ENCODE results near the gene CSRP2. TPM values are rescaled to one million over a fixed set of nuclear protein-coding genes. Genes with fewer than 3 reads are reported as not detected.

Gene CSRP2
- total RNA-seq, 6 donors from 2014 or later: 9.9 to 26.3 (median 22.2) TPM

- Histone ChIP-seq H3K36me3 (no peaks in the 10 kb centered on the region), H3K27me3 (no peaks in the 10 kb centered on the region), H3K4me3 (no peak overlapping the region), H3K27ac (no peak overlapping the region), H3K4me1 (peaks cover 2 to 14% (median 7%) of the 10 kb centered on the region in 4 donors), H3K9me3 (no peaks in the 10 kb centered on the region)
- ATAC-seq (ENCODE audit: low FRiP score in 2 of 2) (no peak), DNase-seq (no peak)
- TF ChIP-seq EP300 (IDR thresholded peaks at IDR 0.05): no peak
- no peak for TF ChIP-seq CTCF (IDR thresholded peaks at IDR 0.05)
- TF ChIP-seq POLR2AphosphoS5 (IDR thresholded peaks at IDR 0.05): no peak
- no peak for TF ChIP-seq POLR2A (IDR thresholded peaks at IDR 0.05)
- 73 to 78% methylated on average over 3 of the region's 3 CpGs for WGBS, 2 donors
Measured at GRCh38 chr12:76874027-76874426, 4.8 kb downstream of the CSRP2 start.

GRCh38 chr12:76872415-76872814, 6.4 kb downstream of the CSRP2 start:
- DNase-seq (no peak), ATAC-seq (ENCODE audit: low FRiP score in 2 of 2) (no peak)
- no peaks in the 10 kb centered on the region for H3K9me3 ChIP-seq
- peaks cover 0 to 1% (median 0%) of the 10 kb centered on the region in 4 donors for H3K4me1 ChIP-seq
- 85 to 92% methylated on average over 5 of the region's 5 CpGs for WGBS, 2 donors
- TF ChIP-seq EP300 (IDR thresholded peaks at IDR 0.05) (no peak), POLR2AphosphoS5 (IDR thresholded peaks at IDR 0.05) (no peak), POLR2A (IDR thresholded peaks at IDR 0.05) (no peak), CTCF (IDR thresholded peaks at IDR 0.05) (no peak)
- H3K4me3 ChIP-seq: no peak overlapping the region
- H3K27ac ChIP-seq: no peak overlapping the region
- H3K36me3 ChIP-seq: no peaks in the 10 kb centered on the region
- H3K27me3 ChIP-seq: no peaks in the 10 kb centered on the region

GRCh38 chr12:76871742-76872141, 7.1 kb downstream of the CSRP2 start:
- no peaks in the 10 kb centered on the region for H3K9me3 ChIP-seq
- H3K27me3 ChIP-seq: no peaks in the 10 kb centered on the region
- no peak overlapping the region for H3K27ac ChIP-seq
- TF ChIP-seq EP300 (IDR thresholded peaks at IDR 0.05): no peak
- TF ChIP-seq CTCF (IDR thresholded peaks at IDR 0.05): no peak
- TF ChIP-seq POLR2A (IDR thresholded peaks at IDR 0.05): no peak
- no peak for TF ChIP-seq POLR2AphosphoS5 (IDR thresholded peaks at IDR 0.05)
- no peak overlapping the region for H3K4me3 ChIP-seq
- H3K4me1 ChIP-seq: no peaks in the 10 kb centered on the region
- no peaks in the 10 kb centered on the region for H3K36me3 ChIP-seq
- no peak for DNase-seq
- no peak for ATAC-seq (ENCODE audit: low FRiP score in 2 of 2)
- WGBS, 2 donors: 77 to 81% methylated on average over 3 of the region's 3 CpGs

- Histone ChIP-seq H3K27me3 (no peaks in the 10 kb centered on the region), H3K4me3 (no peak overlapping the region), H3K4me1 (no peaks in the 10 kb centered on the region), H3K36me3 (no peaks in the 10 kb centered on the region), H3K9me3 (no peaks in the 10 kb centered on the region), H3K27ac (no peak overlapping the region)
- WGBS, 2 donors: 93 to 97% methylated on average over 2 of the region's 2 CpGs
- no peak for ATAC-seq (ENCODE audit: low FRiP score in 2 of 2)
- TF ChIP-seq POLR2AphosphoS5 (IDR thresholded peaks at IDR 0.05) (no peak), CTCF (IDR thresholded peaks at IDR 0.05) (no peak), EP300 (IDR thresholded peaks at IDR 0.05) (no peak), POLR2A (IDR thresholded peaks at IDR 0.05) (no peak)
- no peak for DNase-seq
Measured at GRCh38 chr12:76871082-76871481, 7.7 kb downstream of the CSRP2 start.

- Histone ChIP-seq H3K9me3 (no peaks in the 10 kb centered on the region), H3K36me3 (no peaks in the 10 kb centered on the region), H3K4me1 (no peaks in the 10 kb centered on the region), H3K4me3 (no peak overlapping the region), H3K27ac (no peak overlapping the region), H3K27me3 (no peaks in the 10 kb centered on the region)
- WGBS, 2 donors: 91 to 97% methylated on average over 8 of the region's 8 CpGs
- TF ChIP-seq CTCF (IDR thresholded peaks at IDR 0.05) (no peak), POLR2AphosphoS5 (IDR thresholded peaks at IDR 0.05) (no peak), POLR2A (IDR thresholded peaks at IDR 0.05) (no peak), EP300 (IDR thresholded peaks at IDR 0.05) (no peak)
- ATAC-seq (ENCODE audit: low FRiP score in 2 of 2) (no peak), DNase-seq (no peak)
Measured at GRCh38 chr12:76866726-76867125, 12.1 kb downstream of the CSRP2 start.

Data from upper lobe of left lung (tissue), 6 donors.